ENCODE results near the gene MAJIN. TPM values are rescaled to one million over a fixed set of nuclear protein-coding genes. Genes with fewer than 3 reads are reported as not detected.

The MAJIN gene
- total RNA-seq, 2 donors from 2014 or later, result not detected

- DNase-seq (ENCODE audit: low spot score) (no peak), ATAC-seq (ENCODE audit: insufficient number of reproducible peaks, low FRiP score, low read depth) (no peak)
- Histone ChIP-seq H3K36me3 (peaks cover 50% of the 10 kb centered on the region), H3K4me1 (ENCODE audit: control insufficient read depth in 1 of 2, low read depth in 2 of 2) (peaks cover 11 to 23% of the 10 kb centered on the region in 2 donors), H3K4me3 (no peak overlapping the region), H3K27ac (no peak overlapping the region), H3K9me3 (no peaks in the 10 kb centered on the region), H3K27me3 (replicated peaks; ENCODE audit: insufficient read depth) (no peaks in the 10 kb centered on the region)
- TF ChIP-seq, protein P1, sequence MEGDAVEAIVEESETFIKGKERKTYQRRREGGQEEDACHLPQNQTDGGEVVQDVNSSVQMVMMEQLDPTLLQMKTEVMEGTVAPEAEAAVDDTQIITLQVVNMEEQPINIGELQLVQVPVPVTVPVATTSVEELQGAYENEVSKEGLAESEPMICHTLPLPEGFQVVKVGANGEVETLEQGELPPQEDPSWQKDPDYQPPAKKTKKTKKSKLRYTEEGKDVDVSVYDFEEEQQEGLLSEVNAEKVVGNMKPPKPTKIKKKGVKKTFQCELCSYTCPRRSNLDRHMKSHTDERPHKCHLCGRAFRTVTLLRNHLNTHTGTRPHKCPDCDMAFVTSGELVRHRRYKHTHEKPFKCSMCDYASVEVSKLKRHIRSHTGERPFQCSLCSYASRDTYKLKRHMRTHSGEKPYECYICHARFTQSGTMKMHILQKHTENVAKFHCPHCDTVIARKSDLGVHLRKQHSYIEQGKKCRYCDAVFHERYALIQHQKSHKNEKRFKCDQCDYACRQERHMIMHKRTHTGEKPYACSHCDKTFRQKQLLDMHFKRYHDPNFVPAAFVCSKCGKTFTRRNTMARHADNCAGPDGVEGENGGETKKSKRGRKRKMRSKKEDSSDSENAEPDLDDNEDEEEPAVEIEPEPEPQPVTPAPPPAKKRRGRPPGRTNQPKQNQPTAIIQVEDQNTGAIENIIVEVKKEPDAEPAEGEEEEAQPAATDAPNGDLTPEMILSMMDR (IDR thresholded peaks at IDR 0.05), result no peak
These were observed 58.7 kb downstream of the MAJIN start for GRCh38 chr11:64913171-64913727.

- Histone ChIP-seq H3K36me3 (peaks cover 66% of the 10 kb centered on the region), H3K27ac (no peak overlapping the region), H3K4me1 (ENCODE audit: control insufficient read depth in 1 of 2, low read depth in 2 of 2) (peaks cover 8 to 17% of the 10 kb centered on the region in 2 donors), H3K9me3 (no peaks in the 10 kb centered on the region), H3K4me3 (no peak overlapping the region), H3K27me3 (replicated peaks; ENCODE audit: insufficient read depth) (no peaks in the 10 kb centered on the region)
- DNase-seq (ENCODE audit: low spot score), result no peak
- TF ChIP-seq, protein P1 (IDR thresholded peaks at IDR 0.05), result no peak
- ATAC-seq (ENCODE audit: insufficient number of reproducible peaks, low FRiP score, low read depth), result no peak
These were observed 60.2 kb downstream of the MAJIN start for GRCh38 chr11:64911689-64912088.

GRCh38 chr11:64911142-64911541 lies 60.8 kb downstream of the MAJIN start:
- H3K9me3 ChIP-seq, result no peaks in the 10 kb centered on the region
- no peak overlapping the region for H3K27ac ChIP-seq
- H3K4me3 ChIP-seq, result no peak overlapping the region
- peaks cover 71% of the 10 kb centered on the region for H3K36me3 ChIP-seq
- TF ChIP-seq, protein P1 (IDR thresholded peaks at IDR 0.05), result no peak
- peaks cover 8 to 11% of the 10 kb centered on the region in 2 donors for H3K4me1 ChIP-seq (ENCODE audit: control insufficient read depth in 1 of 2, low read depth in 2 of 2)
- no peak for ATAC-seq (ENCODE audit: insufficient number of reproducible peaks, low FRiP score, low read depth)
- no peak for DNase-seq (ENCODE audit: low spot score)
- no peaks in the 10 kb centered on the region for H3K27me3 ChIP-seq (replicated peaks; ENCODE audit: insufficient read depth)

GRCh38 chr11:64910451-64911093 lies 61.3 kb downstream of the MAJIN start:
- ATAC-seq (ENCODE audit: insufficient number of reproducible peaks, low FRiP score, low read depth) (no peak), DNase-seq (ENCODE audit: low spot score) (no peak)
- TF ChIP-seq, protein P1 (IDR thresholded peaks at IDR 0.05), result no peak
- Histone ChIP-seq H3K36me3 (peaks cover 77% of the 10 kb centered on the region), H3K27ac (no peak overlapping the region), H3K4me1 (ENCODE audit: control insufficient read depth in 1 of 2, low read depth in 2 of 2) (peaks cover 2 to 6% of the 10 kb centered on the region in 2 donors), H3K27me3 (replicated peaks; ENCODE audit: insufficient read depth) (no peaks in the 10 kb centered on the region), H3K4me3 (no peak overlapping the region), H3K9me3 (no peaks in the 10 kb centered on the region)

DNA sequence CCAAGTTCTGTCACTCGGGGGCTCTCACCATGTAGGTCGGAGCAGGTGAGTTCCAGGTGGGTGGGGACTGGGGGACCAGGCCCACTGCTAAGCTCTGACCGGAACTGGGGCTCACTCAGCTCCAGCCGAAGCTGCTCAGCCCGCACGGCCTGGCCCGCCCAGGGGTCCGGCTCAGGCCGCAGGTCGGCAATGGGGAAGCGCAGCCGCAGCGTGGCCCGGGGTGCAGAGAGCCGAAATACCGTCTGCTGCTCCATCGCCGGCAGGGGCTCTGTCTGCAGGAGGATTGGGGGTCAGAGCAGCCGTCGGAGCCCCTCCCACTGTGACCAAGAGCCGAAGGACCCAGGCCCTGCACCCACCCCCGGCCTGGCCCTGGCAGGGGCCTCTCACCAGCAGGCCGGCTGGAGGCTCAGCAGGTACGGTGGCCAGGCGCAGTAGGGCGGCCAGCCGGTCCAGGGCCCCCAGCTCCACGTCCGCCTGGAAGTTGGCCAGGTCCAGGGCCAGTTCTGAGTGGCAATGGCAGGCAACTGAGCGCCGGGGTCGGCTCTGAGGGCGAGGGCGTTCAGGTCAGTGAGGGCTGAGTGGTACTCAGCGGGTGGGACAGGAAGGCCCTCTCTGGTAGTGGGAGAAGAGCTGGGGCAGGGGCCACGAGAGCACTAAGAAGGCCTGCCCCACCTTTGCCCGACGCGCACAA lies 62.1 kb downstream of the MAJIN start:
- Histone ChIP-seq H3K4me1 (ENCODE audit: control insufficient read depth in 1 of 2, low read depth in 2 of 2) (no peaks in the 10 kb centered on the region), H3K27ac (no peak overlapping the region), H3K27me3 (replicated peaks; ENCODE audit: insufficient read depth) (no peaks in the 10 kb centered on the region), H3K9me3 (no peaks in the 10 kb centered on the region), H3K4me3 (no peak overlapping the region), H3K36me3 (peaks cover 82% of the 10 kb centered on the region)
- DNase-seq (ENCODE audit: low spot score), result no peak
- TF ChIP-seq, protein P1 (IDR thresholded peaks at IDR 0.05), result no peak
- no peak for ATAC-seq (ENCODE audit: insufficient number of reproducible peaks, low FRiP score, low read depth)

Data from thoracic aorta (tissue), 2 donors.